DOHH2 (cell line): ENCODE data around the gene SIPA1L3.

ENCODE experiments used
- H3F3A ChIP-seq: fragments of 200-600 bp; sonication (generic), shearing (Covaris generic); 2 replicates; pipeline ENCODE4 v1.6.0; 2016; ENCODE audit warnings: antibody characterized with exemption, mild to moderate bottlenecking; ENCODE audit not compliant: control insufficient read depth, insufficient read depth
- H3K27ac ChIP-seq: fragments of 200-600 bp; sonication (generic); 2 replicates; pipeline ENCODE4 v1.5.1; 2014; ENCODE audit warnings: low read depth, mild to moderate bottlenecking, low read length, moderate library complexity
- H3K27me3 ChIP-seq: fragments of 200-600 bp; sonication (generic); 2 replicates; pipeline ENCODE4 v1.6.1; 2014; ENCODE audit warnings: mild to moderate bottlenecking, low read length, mixed read lengths; ENCODE audit not compliant: control insufficient read depth
- H3K36me3 ChIP-seq: fragments of 200-600 bp; sonication (generic); 2 replicates; pipeline ENCODE4 v1.6.1; 2014; ENCODE audit warnings: mild to moderate bottlenecking, low read length, moderate library complexity, mixed read lengths; ENCODE audit not compliant: control insufficient read depth
- H3K4me1 ChIP-seq: fragments of 200-600 bp; sonication (generic); 2 replicates; pipeline ENCODE4 v1.6.1; 2014; ENCODE audit warnings: mild to moderate bottlenecking, low read length, mixed read lengths; ENCODE audit not compliant: control insufficient read depth
- H3K4me2 ChIP-seq: fragments of 200-600 bp; sonication (generic); 2 replicates; pipeline ENCODE4 v1.6.0; 2014; ENCODE audit warnings: mild to moderate bottlenecking, low read length, moderate library complexity
- H3K4me3 ChIP-seq: fragments of 200-600 bp; sonication (generic); 2 replicates; pipeline ENCODE4 v1.5.1; 2014; ENCODE audit warnings: mild to moderate bottlenecking, low read length, mixed read lengths
- H3K79me2 ChIP-seq: fragments of 200-600 bp; sonication (generic); 2 replicates; pipeline ENCODE4 v1.6.1; 2014; ENCODE audit warnings: mild to moderate bottlenecking, low read length, mixed read lengths; ENCODE audit not compliant: control insufficient read depth
- H3K9me2 ChIP-seq: fragments of 200-600 bp; sonication (generic); replicated peaks from 2 replicates; pipeline ENCODE4 v1.6.1; 2014; ENCODE audit warnings: mild to moderate bottlenecking, low read length, mixed read lengths; ENCODE audit not compliant: control insufficient read depth
- H3K9me3 ChIP-seq: fragments of 200-600 bp; sonication (generic); 2 replicates; pipeline ENCODE4 v1.6.1; 2014; ENCODE audit warnings: antibody characterized with exemption, low read length, mixed read lengths; ENCODE audit not compliant: control insufficient read depth, insufficient read depth
- H4K20me1 ChIP-seq: fragments of 200-600 bp; sonication (generic); 2 replicates; pipeline ENCODE4 v1.6.0; 2014; ENCODE audit warnings: low read depth, mild to moderate bottlenecking, antibody characterized with exemption, low read length, moderate library complexity; ENCODE audit not compliant: control insufficient read depth, insufficient read depth
- EZH2phosphoT487 ChIP-seq: fragments of 200-600 bp; sonication (generic); IDR thresholded peaks from 2 replicates; pipeline ENCODE4 v1.6.1; 2017; ENCODE audit warnings: borderline replicate concordance, mild to moderate bottlenecking, antibody characterized with exemption, low read length, moderate library complexity, mixed read lengths
- TF ChIP-seq, protein P1 (sequence below): fragments of 200-600 bp; sonication (generic); IDR thresholded peaks from one replicate; pipeline ENCODE4 v1.5.1; 2014; ENCODE audit warnings: antibody characterized with exemption, mild to moderate bottlenecking, low read depth, low read length; ENCODE audit not compliant: poor library complexity, severe bottlenecking

SIPA1L3 gene

GRCh38 chr19:38252941-38253691, 346.1 kb downstream of the SIPA1L3 start:
- Histone ChIP-seq H3K4me2 (no peak overlapping the region), H3K27me3 (peaks cover 17% of the 10 kb centered on the region), H3K4me3 (no peak overlapping the region), H3K4me1 (peaks cover 10% of the 10 kb centered on the region), H3K27ac (no peak overlapping the region), H3K36me3 (no peaks in the 10 kb centered on the region), H3K79me2 (no peaks in the 10 kb centered on the region), H4K20me1 (no peaks in the 10 kb centered on the region), H3F3A (no peaks in the 10 kb centered on the region), H3K9me2 (no peaks in the 10 kb centered on the region), H3K9me3 (no peaks in the 10 kb centered on the region)
- TF ChIP-seq, protein P1, sequence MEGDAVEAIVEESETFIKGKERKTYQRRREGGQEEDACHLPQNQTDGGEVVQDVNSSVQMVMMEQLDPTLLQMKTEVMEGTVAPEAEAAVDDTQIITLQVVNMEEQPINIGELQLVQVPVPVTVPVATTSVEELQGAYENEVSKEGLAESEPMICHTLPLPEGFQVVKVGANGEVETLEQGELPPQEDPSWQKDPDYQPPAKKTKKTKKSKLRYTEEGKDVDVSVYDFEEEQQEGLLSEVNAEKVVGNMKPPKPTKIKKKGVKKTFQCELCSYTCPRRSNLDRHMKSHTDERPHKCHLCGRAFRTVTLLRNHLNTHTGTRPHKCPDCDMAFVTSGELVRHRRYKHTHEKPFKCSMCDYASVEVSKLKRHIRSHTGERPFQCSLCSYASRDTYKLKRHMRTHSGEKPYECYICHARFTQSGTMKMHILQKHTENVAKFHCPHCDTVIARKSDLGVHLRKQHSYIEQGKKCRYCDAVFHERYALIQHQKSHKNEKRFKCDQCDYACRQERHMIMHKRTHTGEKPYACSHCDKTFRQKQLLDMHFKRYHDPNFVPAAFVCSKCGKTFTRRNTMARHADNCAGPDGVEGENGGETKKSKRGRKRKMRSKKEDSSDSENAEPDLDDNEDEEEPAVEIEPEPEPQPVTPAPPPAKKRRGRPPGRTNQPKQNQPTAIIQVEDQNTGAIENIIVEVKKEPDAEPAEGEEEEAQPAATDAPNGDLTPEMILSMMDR, result no peak
- TF ChIP-seq EZH2phosphoT487, result no peak

DNA sequence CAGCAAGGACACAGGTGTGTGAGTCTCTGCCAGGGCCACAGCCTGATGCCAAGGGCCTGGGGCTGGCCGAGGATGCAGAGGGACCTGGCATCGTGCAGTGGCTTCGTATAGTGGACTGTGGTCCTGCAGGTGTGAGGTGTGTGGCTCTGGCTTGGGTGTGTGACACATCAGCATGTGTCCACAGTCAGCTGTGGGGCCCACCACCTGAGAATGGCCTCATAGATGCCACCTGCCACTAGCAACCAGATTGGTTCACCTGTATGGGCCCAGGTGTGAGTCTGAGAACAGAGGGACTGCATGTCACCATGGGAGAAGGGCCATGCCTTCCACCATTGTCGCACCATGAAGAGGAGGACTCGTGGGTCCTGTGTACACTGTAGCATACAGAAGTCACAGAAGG, 346.8 kb downstream of the SIPA1L3 start:
- H3K4me1 ChIP-seq, result peaks cover 10% of the 10 kb centered on the region
- H3K4me3 ChIP-seq, result no peak overlapping the region
- no peaks in the 10 kb centered on the region for H4K20me1 ChIP-seq
- H3K9me3 ChIP-seq, result no peaks in the 10 kb centered on the region
- no peaks in the 10 kb centered on the region for H3K36me3 ChIP-seq
- no peak for TF ChIP-seq EZH2phosphoT487
- no peaks in the 10 kb centered on the region for H3K79me2 ChIP-seq
- H3K27ac ChIP-seq, result no peak overlapping the region
- H3K4me2 ChIP-seq, result no peak overlapping the region
- H3F3A ChIP-seq, result no peaks in the 10 kb centered on the region
- H3K9me2 ChIP-seq, result no peaks in the 10 kb centered on the region
- peaks cover 17% of the 10 kb centered on the region for H3K27me3 ChIP-seq

- H3K27me3 ChIP-seq, result peaks cover 17% of the 10 kb centered on the region
- no peak overlapping the region for H3K27ac ChIP-seq
- no peaks in the 10 kb centered on the region for H3K9me3 ChIP-seq
- H3K9me2 ChIP-seq, result no peaks in the 10 kb centered on the region
- no peaks in the 10 kb centered on the region for H3K79me2 ChIP-seq
- TF ChIP-seq EZH2phosphoT487, result no peak
- TF ChIP-seq, protein P1, result no peak
- peaks cover 10% of the 10 kb centered on the region for H3K4me1 ChIP-seq
- no peaks in the 10 kb centered on the region for H3F3A ChIP-seq
- no peak overlapping the region for H3K4me2 ChIP-seq
- no peaks in the 10 kb centered on the region for H3K36me3 ChIP-seq
- H4K20me1 ChIP-seq, result no peaks in the 10 kb centered on the region
- no peak overlapping the region for H3K4me3 ChIP-seq
Observed at GRCh38 chr19:38255383-38256014, 348.5 kb downstream of the SIPA1L3 start.
